Body of pancreas (tissue), 4 donors: Measurements from ENCODE around the gene ARHGAP12. TPM values are rescaled to one million over a fixed set of nuclear protein-coding genes. Genes with fewer than 3 reads are reported as not detected.
A peak's percentile ranks its signal among the peaks of the same experiment; 100 is the strongest.

Experiments
- ATAC-seq: fragments of 150-250 bp; one replicate; pipeline ENCODE4 v1.9.1; 2016
- DNase-seq, 4 donors: peaks; one replicate each; pipeline ENCODE4 v3.0.0-alpha.2; 2019
- H3K27ac ChIP-seq, 4 donors: fragments of 200-600 bp; sonication (generic); 1 replicate in 3 of 4; 2 replicates in 1 of 4; pipeline versions ENCODE4 v1.5.1 to v1.6.1; 2016 to 2019; ENCODE audit warnings: mild to moderate bottlenecking in 1 of 4, mixed read lengths in 1 of 4, moderate library complexity in 1 of 4
- H3K27me3 ChIP-seq, 2 donors: fragments of 200-600 bp; sonication (generic); one replicate each; pipeline ENCODE4 v1.6.0; 2016; ENCODE audit warnings: mild to moderate bottlenecking in 1 of 2
- H3K36me3 ChIP-seq, 2 donors: fragments of 200-600 bp; sonication (generic); replicated peaks in 1 of 2; 2 replicates each; pipeline ENCODE4 v1.5.1; 2016; ENCODE audit warnings: low read depth in 2 of 2; ENCODE audit not compliant: insufficient read depth in 1 of 2
- H3K4me1 ChIP-seq: fragments of 200-600 bp; sonication (generic); one replicate; pipeline ENCODE4 v1.6.0; 2016
- H3K4me3 ChIP-seq, 2 donors: fragments of 200-600 bp; sonication (generic); 1 replicate in 1 of 2; 2 replicates in 1 of 2; pipeline ENCODE4 v1.5.1; 2016 to 2019
- H3K9me3 ChIP-seq, 3 donors: fragments of 200-600 bp; sonication (generic); 1 replicate in 2 of 3; 2 replicates in 1 of 3; pipeline ENCODE4 v1.5.1; 2016
- CTCF ChIP-seq, 7 experiments: fragments of 450-650 bp in 4 of 7; fragments of 200-600 bp in 3 of 7; sonication (generic) in 3 of 7; IDR thresholded peaks; one replicate each; pipeline ENCODE4 v1.5.1; 2016 to 2019; ENCODE audit warnings: antibody characterized with exemption in 7 of 7
- POLR2A ChIP-seq, 3 donors: fragments of 450-650 bp; IDR thresholded peaks; one replicate each; pipeline ENCODE4 v1.6.1; 2016; ENCODE audit warnings: antibody characterized with exemption in 3 of 3, mild to moderate bottlenecking in 2 of 3
- WGBS, 2 donors: methylation state at CpG; one replicate each; pipeline ENCODE4 v1.1.5; 2017; 5-methylcytosine and 5-hydroxymethylcytosine counted together
- intact Hi-C: fragments of 100-400 bp; cut with DNase I; formaldehyde crosslinking; loops from one replicate; pipeline ENCODE4 v1.15.1; 2023
- total RNA-seq, 2 donors: library from RNA; depleted of rRNA; stranded (reverse); fragments of >200 nt; gene quantifications; one replicate each; pipeline ENCODE4 v1.1.0, GENCODE V29; 2016

The ARHGAP12 gene
- total RNA-seq, 2 donors from 2014 or later = 34.3 to 39.4 TPM

DNA sequence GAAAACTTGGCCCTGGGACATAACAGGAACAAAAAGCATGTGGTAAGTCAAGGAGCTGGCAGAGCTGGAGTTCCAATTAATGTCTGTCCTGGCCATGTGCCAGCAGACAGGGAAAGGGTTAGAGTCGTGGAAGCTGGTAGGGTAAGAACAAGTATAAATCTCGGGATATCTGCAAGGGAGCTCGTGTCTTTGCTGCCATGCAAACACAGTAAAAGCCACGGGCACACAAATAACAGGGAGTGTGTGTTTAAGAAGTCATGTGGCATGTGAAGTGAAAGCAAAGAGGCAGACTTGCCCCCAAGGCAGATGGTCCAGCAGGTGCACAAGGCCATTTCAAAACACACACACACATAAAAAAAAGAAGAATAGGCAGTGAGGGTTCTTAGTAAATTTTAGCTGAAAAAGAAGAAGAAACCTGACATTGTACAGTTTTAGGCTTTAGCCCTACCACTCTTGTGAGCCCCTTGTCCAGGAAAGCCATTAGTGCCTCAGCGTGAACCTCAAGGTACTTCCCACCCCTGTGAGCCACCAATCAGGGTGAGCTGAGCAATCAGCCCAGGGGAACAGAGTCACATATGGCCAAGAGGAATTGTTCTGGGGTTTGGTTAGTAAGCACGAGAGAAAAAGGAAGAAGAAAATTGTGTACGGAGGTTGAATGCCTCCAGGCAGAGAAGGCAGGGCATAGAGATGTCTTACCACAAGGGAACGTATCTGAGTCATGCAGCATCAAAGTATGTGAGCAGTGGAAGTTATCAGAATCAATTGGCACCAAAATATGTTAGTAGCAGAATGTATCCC is 32.8 kb upstream of the ARHGAP12 start:
- Histone ChIP-seq H3K9me3 (no peaks in the 10 kb centered on the region), H3K27ac (no peak overlapping the region), H3K4me3 (no peak overlapping the region), H3K27me3 (no peaks in the 10 kb centered on the region), H3K4me1 (peaks cover 32% of the 10 kb centered on the region), H3K36me3 (no peaks in the 10 kb centered on the region)
- 45 to 49% methylated on average over 8 of the region's 8 CpGs for WGBS, 2 donors
- intact Hi-C loops = no loop called here
- peak in 2 of 4 donors; percentile 22 for DNase-seq
- TF ChIP-seq CTCF (IDR thresholded peaks at IDR 0.05) (no peak), POLR2A (IDR thresholded peaks at IDR 0.05) (no peak)
- peak; percentile 33 for ATAC-seq

DNA sequence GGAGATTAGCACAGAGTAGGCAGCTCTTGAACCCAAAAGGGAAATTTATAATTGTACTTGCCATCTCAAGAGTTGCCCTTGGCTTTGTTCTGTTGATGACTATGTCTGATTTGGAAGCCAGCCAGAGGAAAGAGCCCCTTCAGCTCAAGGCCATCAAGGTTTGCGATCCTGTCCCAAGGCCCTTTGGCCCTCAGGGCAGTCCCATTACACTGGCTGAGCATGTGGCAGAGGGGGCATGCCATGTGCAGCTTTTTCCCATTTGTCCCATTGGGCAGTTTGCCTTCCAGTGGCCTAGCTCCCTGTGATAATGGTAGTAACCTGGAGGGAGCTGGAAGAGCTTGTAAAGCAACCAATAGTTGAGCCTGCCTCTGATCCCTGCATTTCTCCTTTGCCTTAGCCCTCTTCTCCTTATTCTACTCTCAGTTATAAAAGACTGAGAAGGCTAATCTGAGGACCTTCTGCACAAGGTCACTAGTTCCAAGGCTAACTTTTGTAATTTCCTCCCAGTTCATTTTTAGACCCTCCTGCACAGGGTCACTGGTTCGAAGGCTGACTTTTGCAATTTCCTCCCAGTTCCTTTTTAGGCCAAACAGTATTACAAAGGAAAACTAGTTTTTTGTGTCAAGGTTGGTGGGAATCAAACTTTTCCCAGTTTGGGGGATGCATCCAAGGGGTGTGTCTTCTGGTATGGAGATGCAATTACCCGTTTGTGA is 31.0 kb upstream of the ARHGAP12 start:
- Histone ChIP-seq H3K27ac (no peak overlapping the region), H3K9me3 (no peaks in the 10 kb centered on the region), H3K27me3 (no peaks in the 10 kb centered on the region), H3K4me3 (no peak overlapping the region), H3K36me3 (no peaks in the 10 kb centered on the region), H3K4me1 (peaks cover 24% of the 10 kb centered on the region)
- peak in 3 of 4 donors; percentile 25 to 31 (median 28) for DNase-seq
- 25 to 58% methylated on average over 3 of the region's 3 CpGs for WGBS, 2 donors
- ATAC-seq = peak; percentile 30
- TF ChIP-seq POLR2A (IDR thresholded peaks at IDR 0.05) (no peak), CTCF (IDR thresholded peaks at IDR 0.05) (no peak)
- intact Hi-C loops = loop anchor here (10.0 kb wide), 1 partner anchor 105 kb away; no protein-coding TSS in a partner anchor

- WGBS, 2 donors = 78 to 85% methylated on average over 2 of the region's 2 CpGs
- Histone ChIP-seq H3K27ac (no peak overlapping the region), H3K27me3 (no peaks in the 10 kb centered on the region), H3K36me3 (no peaks in the 10 kb centered on the region), H3K4me1 (peaks cover 20% of the 10 kb centered on the region), H3K9me3 (no peaks in the 10 kb centered on the region), H3K4me3 (no peak overlapping the region)
- ATAC-seq (no peak), DNase-seq (no peak)
- TF ChIP-seq POLR2A (IDR thresholded peaks at IDR 0.05) (no peak), CTCF (IDR thresholded peaks at IDR 0.05) (no peak)
- intact Hi-C loops = loop anchor here (10.0 kb wide), 1 partner anchor 104 kb away; no protein-coding TSS in a partner anchor
Observed at GRCh38 chr10:31958856-31959255, 30.2 kb upstream of the ARHGAP12 start.

GRCh38 chr10:31956200-31956946 is 27.7 kb upstream of the ARHGAP12 start:
- DNase-seq = no peak
- Histone ChIP-seq H3K9me3 (no peaks in the 10 kb centered on the region), H3K27me3 (no peaks in the 10 kb centered on the region), H3K36me3 (no peaks in the 10 kb centered on the region), H3K4me1 (peaks cover 17% of the 10 kb centered on the region), H3K27ac (no peak overlapping the region), H3K4me3 (no peak overlapping the region)
- 83 to 93% methylated on average over 5 of the region's 5 CpGs for WGBS, 2 donors
- no peak for ATAC-seq
- no peak for TF ChIP-seq POLR2A (IDR thresholded peaks at IDR 0.05)
- no peak for TF ChIP-seq CTCF (IDR thresholded peaks at IDR 0.05)
- intact Hi-C loops = loop anchor here (10.0 kb wide), 1 partner anchor 102 kb away; no protein-coding TSS in a partner anchor
